HG02678 (cell line): ENCODE measurements around the gene GAL3ST1.

ENCODE experiments used
- ATAC-seq: cut with Tn5 transposase; IDR thresholded peaks from one replicate; pipeline ENCODE4 v1.9.1; 2021; ENCODE audit warnings: mild to moderate bottlenecking, moderate library complexity; ENCODE audit not compliant: unreplicated experiment

Gene GAL3ST1

GRCh38 chr22:30538280-30538679 lies 36.2 kb downstream of the GAL3ST1 start:
- no peak for ATAC-seq

GRCh38 chr22:30537083-30537731 lies 37.3 kb downstream of the GAL3ST1 start:
- no peak for ATAC-seq

GRCh38 chr22:30535182-30535581 lies 39.3 kb downstream of the GAL3ST1 start:
- no peak for ATAC-seq

- no peak for ATAC-seq
These were observed 42.5 kb downstream of the GAL3ST1 start for GRCh38 chr22:30531651-30532608.

- ATAC-seq, result no peak
These were observed 47.8 kb downstream of the GAL3ST1 start for GRCh38 chr22:30526656-30527055.

GRCh38 chr22:30523646-30524489 lies 50.6 kb downstream of the GAL3ST1 start:
- no peak for ATAC-seq

GRCh38 chr22:30521368-30522156 lies 52.9 kb downstream of the GAL3ST1 start:
- no peak for ATAC-seq

GRCh38 chr22:30519842-30520425 lies 54.5 kb downstream of the GAL3ST1 start:
- no peak for ATAC-seq

GRCh38 chr22:30516731-30517130 lies 57.7 kb downstream of the GAL3ST1 start:
- ATAC-seq, result no peak

- no peak for ATAC-seq
These were observed 58.2 kb downstream of the GAL3ST1 start for GRCh38 chr22:30516273-30516672.

- ATAC-seq, result no peak
These were observed 60.2 kb downstream of the GAL3ST1 start for GRCh38 chr22:30514252-30514651.

- ATAC-seq, result no peak
These were observed 61.0 kb downstream of the GAL3ST1 start for GRCh38 chr22:30513462-30513861.

GRCh38 chr22:30511911-30512310 lies 62.6 kb downstream of the GAL3ST1 start:
- no peak for ATAC-seq

- ATAC-seq, result no peak
These were observed 63.4 kb downstream of the GAL3ST1 start for GRCh38 chr22:30511109-30511508.

- no peak for ATAC-seq
These were observed 66.2 kb downstream of the GAL3ST1 start for GRCh38 chr22:30508216-30508615.

GRCh38 chr22:30507670-30508069 lies 66.8 kb downstream of the GAL3ST1 start:
- no peak for ATAC-seq

- no peak for ATAC-seq
These were observed 67.9 kb downstream of the GAL3ST1 start for GRCh38 chr22:30506507-30506968.
